Activated naive CD8-positive, alpha-beta T cell treated with anti-CD3 and anti-CD28 coated beads, Interleukin-2, amount 10 ng/mL, durations not matched to agents 7 days and 5 days (primary cell): ENCODE results near the gene BLNK. TPM values are rescaled to one million over a fixed set of nuclear protein-coding genes. Genes with fewer than 3 reads are reported as not detected.

Experiments used
- ATAC-seq: fragments of 150-1000 bp; cut with Tn5 transposase; one replicate; pipeline ENCODE4 v1.10.0; 2021; ENCODE audit warnings: low read depth, moderate library complexity
- POLR2A ChIA-PET: fragments of 350-600 bp; sonication (Branson Sonifier 250); formaldehyde crosslinking; loops from one replicate; lab custom pipeline; 2021; ENCODE audit warnings: antibody characterized with exemption; lab: Charles Lee
- DNase-seq: peaks from one replicate; pipeline ENCODE4 v3.0.0; 2021
- H3K27ac Mint-ChIP-seq: one replicate; pipeline ENCODE4 v1.8.0; 2022; ENCODE audit warnings: mild to moderate bottlenecking, mixed read lengths
- H3K27me3 Mint-ChIP-seq: one replicate; pipeline ENCODE4 v1.8.0; 2022; ENCODE audit warnings: mild to moderate bottlenecking, moderate library complexity, mixed read lengths
- H3K36me3 Mint-ChIP-seq: one replicate; pipeline ENCODE4 v1.8.0; 2021; ENCODE audit warnings: mild to moderate bottlenecking, mixed read lengths
- H3K4me1 Mint-ChIP-seq: one replicate; pipeline ENCODE4 v1.8.0; 2021; ENCODE audit warnings: mixed read lengths
- H3K4me3 Mint-ChIP-seq: one replicate; pipeline ENCODE4 v1.8.0; 2022; ENCODE audit warnings: mild to moderate bottlenecking, moderate library complexity, mixed read lengths
- H3K9me3 Mint-ChIP-seq: one replicate; pipeline ENCODE4 v1.8.0; 2021; ENCODE audit warnings: mixed read lengths
- total RNA-seq, 2 experiments: library from RNA; stranded (reverse); gene quantifications; one replicate each; pipeline ENCODE4 v1.2.3, GENCODE V29; 2021

The BLNK gene
- total RNA-seq, 2 experiments from 2014 or later: 0.43 to 0.44 TPM

DNA sequence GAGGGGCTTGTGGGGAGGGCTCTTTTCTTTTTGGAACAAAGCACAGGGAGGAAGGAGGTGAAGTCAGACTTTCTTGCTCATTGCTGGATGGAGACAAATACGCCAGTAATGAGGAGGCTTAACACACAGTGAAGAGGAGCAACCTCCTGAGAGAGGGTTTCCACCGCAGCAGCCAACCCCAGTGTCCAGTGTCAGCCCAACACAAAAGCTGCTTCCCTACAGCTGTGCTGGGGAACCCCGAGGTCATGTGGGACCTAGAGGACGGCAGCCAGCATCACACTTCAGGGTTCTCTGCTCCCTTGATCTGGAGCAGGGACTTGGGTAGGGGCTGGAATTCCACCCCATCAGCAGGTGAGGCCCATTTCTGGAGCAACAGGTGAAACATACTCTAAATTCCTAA, 7.7 kb downstream of the BLNK start:
- no peaks in the 10 kb centered on the region for H3K36me3 Mint-ChIP-seq
- ATAC-seq (no peak), DNase-seq (no peak)
- POLR2A ChIA-PET: no interaction called here
- no peaks in the 10 kb centered on the region for H3K4me1 Mint-ChIP-seq
- no peak overlapping the region for H3K4me3 Mint-ChIP-seq
- no peaks in the 10 kb centered on the region for H3K9me3 Mint-ChIP-seq
- no peaks in the 10 kb centered on the region for H3K27me3 Mint-ChIP-seq
- H3K27ac Mint-ChIP-seq: no peak overlapping the region

DNA sequence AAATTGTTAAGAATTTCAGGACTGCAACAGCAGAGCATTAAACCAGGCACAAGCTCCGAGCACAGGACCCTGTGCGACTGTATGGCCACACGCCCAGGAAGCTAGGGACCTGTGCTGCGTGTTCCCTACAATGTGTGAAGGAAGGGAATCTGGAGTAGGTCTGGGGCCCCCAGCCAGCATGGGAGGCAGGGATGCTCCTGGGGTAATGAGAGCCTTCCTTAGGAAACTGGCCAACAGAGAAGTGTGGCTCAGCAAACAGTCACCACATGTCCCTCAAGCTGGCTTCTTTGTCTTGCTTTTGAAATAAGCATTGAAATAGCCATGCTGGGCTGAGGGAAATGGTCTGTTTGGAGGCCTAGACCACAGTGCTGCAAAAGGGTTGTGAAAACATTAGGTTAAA, 8.2 kb downstream of the BLNK start:
- no peaks in the 10 kb centered on the region for H3K4me1 Mint-ChIP-seq
- no peak for ATAC-seq
- no peaks in the 10 kb centered on the region for H3K9me3 Mint-ChIP-seq
- POLR2A ChIA-PET: no interaction called here
- H3K36me3 Mint-ChIP-seq: no peaks in the 10 kb centered on the region
- no peak for DNase-seq
- H3K27me3 Mint-ChIP-seq: no peaks in the 10 kb centered on the region
- no peak overlapping the region for H3K27ac Mint-ChIP-seq
- no peak overlapping the region for H3K4me3 Mint-ChIP-seq

DNA sequence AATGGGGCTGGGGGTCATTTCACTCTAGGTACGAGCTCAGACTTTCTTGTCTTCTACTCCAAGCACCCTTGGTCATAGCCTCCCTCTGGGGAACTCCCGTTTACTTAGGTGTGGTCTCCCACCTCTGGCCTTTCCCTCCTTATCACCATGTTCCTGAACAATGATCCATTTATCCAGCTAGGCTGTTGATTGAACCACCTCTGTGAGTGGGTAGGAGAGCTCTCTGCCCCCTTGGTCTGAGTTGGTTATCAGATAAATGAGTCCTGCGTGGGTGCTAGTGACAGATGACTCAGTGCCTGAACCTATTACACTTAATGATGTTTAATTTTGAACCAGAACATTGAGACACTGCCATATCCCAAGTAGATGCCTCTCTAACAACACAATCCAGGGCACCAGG, 9.4 kb downstream of the BLNK start:
- Mint-ChIP-seq H3K9me3 (no peaks in the 10 kb centered on the region), H3K36me3 (no peaks in the 10 kb centered on the region), H3K27me3 (no peaks in the 10 kb centered on the region), H3K4me3 (no peak overlapping the region), H3K27ac (no peak overlapping the region), H3K4me1 (no peaks in the 10 kb centered on the region)
- POLR2A ChIA-PET: no interaction called here
- no peak for ATAC-seq
- no peak for DNase-seq

DNA sequence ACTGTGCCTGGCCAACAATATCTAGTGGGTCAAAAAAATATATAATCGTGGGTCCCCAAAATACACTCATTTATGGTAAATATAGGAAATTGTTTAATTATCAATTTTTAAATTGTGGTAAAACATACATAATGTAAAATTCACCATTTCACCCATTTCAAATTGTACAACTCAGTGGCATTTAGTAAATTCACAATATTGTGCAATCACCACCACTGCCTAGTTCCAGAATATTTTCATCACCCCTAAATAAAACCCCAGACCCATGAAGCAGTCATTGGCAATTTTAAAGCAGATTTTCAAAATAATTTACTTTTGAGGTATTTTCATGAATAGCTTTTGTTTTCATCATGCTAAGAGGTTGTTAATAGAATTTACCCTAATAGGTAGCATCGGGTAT, 10.2 kb downstream of the BLNK start:
- DNase-seq (no peak), ATAC-seq (no peak)
- Mint-ChIP-seq H3K27me3 (no peaks in the 10 kb centered on the region), H3K36me3 (no peaks in the 10 kb centered on the region), H3K9me3 (no peaks in the 10 kb centered on the region), H3K27ac (no peak overlapping the region), H3K4me1 (no peaks in the 10 kb centered on the region), H3K4me3 (no peak overlapping the region)
- POLR2A ChIA-PET: no interaction called here

DNA sequence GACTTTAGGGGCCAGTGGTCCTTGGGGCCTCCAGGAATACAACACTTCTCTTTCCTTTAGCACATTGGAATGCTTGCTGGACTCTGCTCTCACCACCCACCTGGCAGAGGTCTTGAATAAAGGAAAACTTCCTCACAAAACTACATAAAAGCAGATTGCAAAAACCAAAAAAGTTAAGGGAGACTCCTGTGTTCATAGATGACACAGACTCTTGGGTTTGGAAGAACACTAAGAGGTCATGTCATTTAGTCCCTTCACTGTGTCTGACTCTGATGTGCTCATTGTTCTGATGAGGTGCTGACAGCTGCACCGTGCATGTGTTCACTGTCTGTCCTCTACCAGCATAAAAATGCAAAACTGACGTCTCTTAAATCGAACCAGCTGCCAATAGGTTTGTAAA, 11.4 kb downstream of the BLNK start:
- no peaks in the 10 kb centered on the region for H3K4me1 Mint-ChIP-seq
- H3K27me3 Mint-ChIP-seq: peaks cover under 1% of the 10 kb centered on the region
- ATAC-seq (no peak), DNase-seq (no peak)
- H3K36me3 Mint-ChIP-seq: no peaks in the 10 kb centered on the region
- POLR2A ChIA-PET: no interaction called here
- H3K9me3 Mint-ChIP-seq: no peaks in the 10 kb centered on the region
- H3K4me3 Mint-ChIP-seq: no peak overlapping the region
- H3K27ac Mint-ChIP-seq: no peak overlapping the region

DNA sequence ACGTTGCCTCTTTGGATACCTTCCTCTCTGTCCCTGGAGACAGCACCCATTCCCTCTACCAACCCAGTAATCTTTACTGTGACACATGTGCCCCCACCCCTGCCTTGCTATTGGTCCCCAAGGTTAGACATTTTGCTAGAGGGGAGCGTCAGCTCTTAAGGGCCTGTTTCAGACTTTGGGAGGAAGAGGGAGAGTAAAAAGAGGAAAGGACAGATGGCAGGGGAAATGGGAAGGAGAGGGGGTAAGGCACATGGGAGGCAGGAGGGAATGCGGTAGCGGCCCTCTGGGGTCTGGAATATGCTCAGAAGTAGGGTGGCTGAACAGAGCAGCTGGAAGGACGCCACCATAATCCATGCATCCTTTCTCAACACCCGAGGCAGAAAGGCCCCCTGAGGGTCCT, 12.2 kb downstream of the BLNK start:
- DNase-seq (no peak), ATAC-seq (no peak)
- no peaks in the 10 kb centered on the region for H3K36me3 Mint-ChIP-seq
- H3K4me1 Mint-ChIP-seq: no peaks in the 10 kb centered on the region
- no peak overlapping the region for H3K4me3 Mint-ChIP-seq
- peaks cover 3% of the 10 kb centered on the region for H3K27me3 Mint-ChIP-seq
- no peak overlapping the region for H3K27ac Mint-ChIP-seq
- H3K9me3 Mint-ChIP-seq: no peaks in the 10 kb centered on the region
- POLR2A ChIA-PET: no interaction called here

DNA sequence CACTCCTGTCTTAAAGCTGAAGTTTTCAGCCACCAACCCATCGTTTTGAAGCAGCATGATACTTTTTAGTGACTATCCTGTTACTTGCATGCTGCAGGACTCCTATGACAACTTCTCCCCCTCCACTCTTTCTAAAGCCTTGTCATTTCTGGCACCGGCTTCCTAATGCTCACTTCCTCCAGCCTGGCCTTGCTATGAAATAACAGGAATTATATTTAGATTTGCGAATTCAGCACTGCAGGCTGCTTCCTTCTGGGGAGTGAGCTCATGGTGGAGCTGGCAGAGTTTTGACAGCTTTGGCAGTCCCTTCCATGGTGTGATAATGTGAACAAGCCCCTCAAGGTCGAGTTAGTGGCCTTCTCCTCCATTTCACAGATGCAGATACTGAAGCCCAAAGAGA, 13.4 kb downstream of the BLNK start:
- H3K27me3 Mint-ChIP-seq: peaks cover 3% of the 10 kb centered on the region
- no peaks in the 10 kb centered on the region for H3K36me3 Mint-ChIP-seq
- H3K9me3 Mint-ChIP-seq: no peaks in the 10 kb centered on the region
- POLR2A ChIA-PET: no interaction called here
- no peak for ATAC-seq
- no peaks in the 10 kb centered on the region for H3K4me1 Mint-ChIP-seq
- H3K4me3 Mint-ChIP-seq: no peak overlapping the region
- H3K27ac Mint-ChIP-seq: no peak overlapping the region
- DNase-seq: no peak

DNA sequence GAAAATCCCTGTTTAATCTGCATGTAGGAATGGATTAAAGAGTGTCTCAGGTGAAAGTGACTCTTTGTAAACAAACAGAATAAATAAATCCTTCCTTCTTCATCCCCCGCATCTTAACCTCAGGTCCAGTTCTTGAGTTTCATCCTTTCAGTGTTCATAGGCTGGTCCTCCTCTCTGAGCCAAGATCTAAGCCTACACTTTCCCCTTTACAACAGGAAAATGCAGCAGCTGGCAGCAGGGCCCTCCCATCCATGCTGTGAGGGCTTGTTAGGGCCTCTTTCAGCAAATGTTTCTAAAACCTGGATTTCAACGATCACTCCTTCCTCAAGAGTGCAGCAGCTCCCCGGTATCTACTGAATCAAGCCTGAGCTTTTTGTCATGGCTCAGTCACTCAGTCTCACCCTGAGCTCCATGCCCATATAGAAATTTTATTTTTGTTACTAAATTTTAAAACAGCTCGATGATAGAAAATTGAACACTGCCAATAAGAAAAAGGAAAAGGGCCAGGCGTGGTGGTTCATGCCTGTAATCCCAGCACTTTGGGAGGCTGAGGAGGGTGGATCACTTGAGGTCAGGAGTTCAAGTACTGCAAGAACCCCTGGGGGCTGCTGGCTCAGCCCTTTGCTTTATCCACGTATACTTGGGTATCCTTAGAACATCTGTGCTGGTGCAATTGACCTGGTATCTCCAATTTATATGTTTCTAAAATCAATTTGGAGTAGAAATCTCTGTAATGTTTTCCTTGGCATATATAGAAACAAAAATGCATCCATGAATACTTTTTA, 15.6 kb downstream of the BLNK start:
- no peak overlapping the region for H3K27ac Mint-ChIP-seq
- no peak for DNase-seq
- peaks cover 3% of the 10 kb centered on the region for H3K27me3 Mint-ChIP-seq
- no peaks in the 10 kb centered on the region for H3K4me1 Mint-ChIP-seq
- H3K9me3 Mint-ChIP-seq: no peaks in the 10 kb centered on the region
- H3K4me3 Mint-ChIP-seq: no peak overlapping the region
- POLR2A ChIA-PET: no interaction called here
- H3K36me3 Mint-ChIP-seq: no peaks in the 10 kb centered on the region
- no peak for ATAC-seq

DNA sequence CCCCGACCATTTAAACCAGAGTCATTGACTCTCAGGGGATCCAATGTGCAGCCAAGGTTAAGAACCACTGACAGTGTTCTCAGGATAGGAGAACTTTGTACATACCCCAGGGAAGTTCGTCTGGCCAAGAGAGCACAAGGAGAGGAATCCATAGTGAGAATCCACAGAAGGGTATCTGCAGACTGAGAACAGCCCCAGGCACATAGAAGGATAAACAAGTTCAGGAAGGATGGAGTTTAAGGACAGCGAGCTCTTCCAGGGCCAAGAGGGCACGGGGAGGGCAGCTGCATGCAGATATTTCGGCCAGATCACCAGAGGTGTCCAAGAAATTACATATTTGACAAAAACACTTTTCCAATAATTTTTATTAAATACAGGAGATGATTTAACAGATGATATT, 16.4 kb downstream of the BLNK start:
- DNase-seq (no peak), ATAC-seq (no peak)
- Mint-ChIP-seq H3K36me3 (no peaks in the 10 kb centered on the region), H3K27me3 (peaks cover 3% of the 10 kb centered on the region), H3K4me3 (no peak overlapping the region), H3K9me3 (no peaks in the 10 kb centered on the region), H3K27ac (no peak overlapping the region), H3K4me1 (no peaks in the 10 kb centered on the region)
- POLR2A ChIA-PET: no interaction called here

DNA sequence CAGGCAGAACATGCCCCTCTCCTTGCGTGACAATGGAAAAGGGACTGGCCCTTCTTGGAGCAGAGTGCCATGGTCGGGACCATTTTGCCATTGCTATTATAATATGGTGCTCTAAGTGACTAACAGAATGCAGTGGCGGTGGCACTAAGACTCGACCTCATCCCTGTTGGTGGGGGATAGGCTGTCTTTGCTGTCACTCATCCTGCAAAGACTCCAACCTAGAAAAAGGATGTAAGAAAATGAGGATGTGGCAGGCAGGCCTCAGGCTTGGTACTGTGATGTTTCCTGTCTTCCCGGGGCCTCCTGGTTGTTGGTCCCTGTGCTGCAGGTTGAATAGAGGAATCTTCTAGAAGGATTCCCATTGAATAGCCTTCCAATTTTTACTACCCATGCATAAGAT, 18.6 kb downstream of the BLNK start:
- Mint-ChIP-seq H3K4me1 (no peaks in the 10 kb centered on the region), H3K9me3 (no peaks in the 10 kb centered on the region), H3K27ac (no peak overlapping the region), H3K36me3 (no peaks in the 10 kb centered on the region), H3K27me3 (peaks cover 3% of the 10 kb centered on the region), H3K4me3 (no peak overlapping the region)
- DNase-seq (no peak), ATAC-seq (no peak)
- POLR2A ChIA-PET: no interaction called here

DNA sequence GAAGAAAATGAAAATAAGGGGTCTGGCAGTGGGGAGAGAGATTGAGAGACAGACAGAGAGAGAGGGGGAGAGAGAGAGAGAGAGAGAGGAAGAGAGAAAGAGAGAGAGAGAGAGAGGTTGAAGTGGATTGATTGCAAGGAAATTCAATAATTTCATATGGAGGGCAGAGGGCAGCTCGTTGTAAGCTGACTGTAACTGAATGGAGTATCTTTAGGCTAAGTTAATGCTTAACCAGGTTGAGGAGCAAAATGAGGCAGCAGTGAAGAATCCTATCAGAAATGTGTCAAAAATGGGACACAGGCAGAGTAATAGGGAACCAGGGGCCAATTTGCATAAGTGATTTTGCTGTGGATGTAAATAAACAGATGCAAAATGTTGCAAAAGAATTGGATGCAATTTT, 21.0 kb downstream of the BLNK start:
- Mint-ChIP-seq H3K9me3 (no peaks in the 10 kb centered on the region), H3K27me3 (peaks cover 3% of the 10 kb centered on the region), H3K4me3 (no peak overlapping the region), H3K4me1 (no peaks in the 10 kb centered on the region), H3K36me3 (no peaks in the 10 kb centered on the region), H3K27ac (no peak overlapping the region)
- DNase-seq: no peak
- ATAC-seq: no peak
- POLR2A ChIA-PET: no interaction called here

DNA sequence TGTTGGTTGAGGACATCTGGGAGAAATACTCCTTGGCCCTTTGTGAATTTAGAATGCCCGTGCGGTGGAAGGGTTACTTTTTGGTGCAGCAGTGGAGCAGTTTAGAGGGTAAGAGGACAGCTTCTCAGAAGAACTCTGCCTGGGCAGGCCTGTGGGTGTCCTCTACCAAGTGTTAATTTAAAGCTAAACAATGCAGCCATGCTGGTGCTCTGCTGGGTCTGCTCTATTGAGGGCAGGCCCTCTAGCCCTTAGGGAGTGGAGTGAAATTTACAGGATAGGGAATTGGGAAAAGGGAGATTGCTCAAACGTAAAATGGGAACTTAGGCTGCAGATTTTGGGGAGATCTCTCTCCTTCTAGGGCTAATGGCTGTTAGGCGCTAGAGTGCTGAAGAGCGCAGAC, 22.1 kb downstream of the BLNK start:
- H3K27ac Mint-ChIP-seq: no peak overlapping the region
- no peak overlapping the region for H3K4me3 Mint-ChIP-seq

DNA sequence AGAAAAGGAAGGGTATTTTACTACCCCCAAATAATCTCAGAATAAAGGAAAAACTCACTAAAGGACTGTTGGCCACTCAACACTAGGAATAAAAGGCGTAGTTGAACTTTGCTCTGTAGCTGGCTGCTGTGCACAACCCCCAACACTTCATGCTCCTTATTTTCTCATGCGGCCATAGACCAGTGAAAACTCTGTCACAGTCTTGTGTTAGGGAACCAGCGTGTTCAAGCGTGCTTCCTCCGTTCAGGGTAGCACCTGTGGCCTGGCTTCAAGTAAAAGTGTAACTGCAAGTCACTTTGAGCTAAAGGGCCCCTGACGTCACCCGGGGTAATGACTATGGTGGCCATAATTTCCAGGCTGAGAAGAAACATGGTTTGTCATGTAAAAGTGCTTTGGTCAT, 27.0 kb downstream of the BLNK start:
- H3K27me3 Mint-ChIP-seq: peaks cover 2% of the 10 kb centered on the region
- no peak overlapping the region for H3K4me3 Mint-ChIP-seq
- ATAC-seq: no peak
- no peaks in the 10 kb centered on the region for H3K9me3 Mint-ChIP-seq
- POLR2A ChIA-PET: no interaction called here
- H3K27ac Mint-ChIP-seq: no peak overlapping the region
- no peaks in the 10 kb centered on the region for H3K36me3 Mint-ChIP-seq
- H3K4me1 Mint-ChIP-seq: peaks cover under 1% of the 10 kb centered on the region
- no peak for DNase-seq

More for the DNA sequence above, 22.1 kb downstream of the BLNK start:
- H3K9me3 Mint-ChIP-seq: no peaks in the 10 kb centered on the region
- H3K27me3 Mint-ChIP-seq: no peaks in the 10 kb centered on the region
- POLR2A ChIA-PET: no interaction called here
- DNase-seq (no peak), ATAC-seq (no peak)
- H3K4me1 Mint-ChIP-seq: no peaks in the 10 kb centered on the region
- no peaks in the 10 kb centered on the region for H3K36me3 Mint-ChIP-seq

DNA sequence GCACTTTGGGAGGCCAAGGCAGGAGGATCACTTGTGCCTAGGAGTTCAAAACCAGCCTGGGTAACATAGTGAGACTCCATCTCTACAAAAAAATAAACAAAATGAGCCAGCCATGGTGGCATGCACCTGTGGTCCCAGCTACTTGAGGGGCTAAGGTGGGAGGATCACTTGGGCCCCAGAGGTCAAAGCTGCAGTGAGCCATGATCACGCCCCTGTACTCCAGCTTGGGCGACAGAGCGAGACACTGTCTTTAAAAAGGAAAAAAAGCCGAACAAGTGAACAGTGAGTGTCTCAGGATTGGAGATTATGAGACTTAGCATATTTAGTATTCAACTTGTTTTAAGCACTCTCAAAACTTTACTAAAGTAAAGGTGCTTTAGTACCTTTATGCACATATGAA, 28.1 kb downstream of the BLNK start:
- POLR2A ChIA-PET: no interaction called here
- Mint-ChIP-seq H3K27me3 (peaks cover 2% of the 10 kb centered on the region), H3K4me3 (no peak overlapping the region), H3K4me1 (peaks cover 8% of the 10 kb centered on the region), H3K27ac (no peak overlapping the region), H3K9me3 (no peaks in the 10 kb centered on the region), H3K36me3 (no peaks in the 10 kb centered on the region)
- DNase-seq: no peak
- ATAC-seq: no peak

DNA sequence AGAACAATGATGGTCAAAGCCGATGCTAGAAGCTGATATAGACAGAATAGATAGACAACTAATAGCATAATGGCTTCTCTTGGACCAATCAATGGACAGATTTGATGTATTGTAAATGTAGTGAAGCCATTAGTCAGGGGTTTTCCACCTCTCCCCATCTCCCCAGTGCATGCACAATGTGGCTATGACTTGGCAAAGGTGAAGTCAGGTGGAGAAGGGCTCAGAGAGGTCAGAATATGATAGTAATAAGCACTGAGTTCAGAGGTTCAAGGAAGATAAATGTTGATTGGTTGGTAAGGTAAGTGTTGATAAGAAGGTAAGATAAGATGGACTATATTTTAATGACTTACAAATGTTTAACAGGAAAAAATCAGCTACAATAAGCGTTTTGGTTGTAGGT, 28.5 kb downstream of the BLNK start:
- DNase-seq: no peak

More for the DNA sequence above, 28.5 kb downstream of the BLNK start:
- Mint-ChIP-seq H3K36me3 (no peaks in the 10 kb centered on the region), H3K4me3 (no peak overlapping the region), H3K27me3 (peaks cover 2% of the 10 kb centered on the region), H3K27ac (no peak overlapping the region), H3K9me3 (no peaks in the 10 kb centered on the region), H3K4me1 (peaks cover 8% of the 10 kb centered on the region)
- POLR2A ChIA-PET: no interaction called here
- no peak for ATAC-seq
